ENCODE measurements around the gene FXYD6. TPM values are rescaled to one million over a fixed set of nuclear protein-coding genes. Genes with fewer than 3 reads are reported as not detected.

FXYD6 gene
- total RNA-seq, 4 donors from 2014 or later: 5.1 to 41.3 (median 14.0) TPM

DNA sequence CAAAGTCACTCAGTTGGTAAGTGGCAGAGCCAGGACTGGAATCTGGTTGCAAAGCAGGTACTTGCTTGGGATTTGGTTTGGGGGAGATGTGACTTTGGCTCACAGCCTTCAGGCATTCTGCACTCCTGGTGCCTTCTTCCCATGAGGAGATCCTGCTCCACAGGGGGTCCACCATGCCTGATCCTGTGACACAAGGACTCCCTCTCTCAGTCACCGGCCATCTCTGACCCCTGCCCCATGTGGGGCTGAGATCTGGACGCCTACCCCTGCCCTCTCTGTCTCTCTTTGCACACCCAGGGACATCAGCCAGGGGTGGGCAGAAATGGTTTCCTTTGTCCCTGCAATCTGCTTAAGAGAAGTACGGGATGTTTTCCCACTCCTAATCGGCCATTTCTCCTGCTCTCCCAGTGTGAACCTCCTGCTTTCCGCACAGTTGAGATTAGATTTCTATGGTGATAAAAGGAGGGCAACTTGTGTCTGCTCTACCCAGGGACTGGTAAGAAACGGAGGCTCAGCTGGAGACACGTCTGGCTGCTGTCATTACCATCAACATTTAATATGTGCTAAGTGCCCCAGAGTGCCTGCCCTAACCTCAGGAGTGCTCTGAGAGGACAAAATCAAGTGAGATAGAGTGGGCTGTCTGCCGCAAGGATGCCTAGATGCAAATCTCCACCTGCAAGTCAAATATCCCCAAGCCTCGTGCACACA is 11.1 kb upstream of the FXYD6 start:
- H3K9me3 ChIP-seq: no peaks in the 10 kb centered on the region
- H3K27me3 ChIP-seq: no peaks in the 10 kb centered on the region
- no peaks in the 10 kb centered on the region for H3K4me1 ChIP-seq
- H3K27ac ChIP-seq: no peak overlapping the region
- H3K36me3 ChIP-seq: no peaks in the 10 kb centered on the region
- TF ChIP-seq, protein P1, sequence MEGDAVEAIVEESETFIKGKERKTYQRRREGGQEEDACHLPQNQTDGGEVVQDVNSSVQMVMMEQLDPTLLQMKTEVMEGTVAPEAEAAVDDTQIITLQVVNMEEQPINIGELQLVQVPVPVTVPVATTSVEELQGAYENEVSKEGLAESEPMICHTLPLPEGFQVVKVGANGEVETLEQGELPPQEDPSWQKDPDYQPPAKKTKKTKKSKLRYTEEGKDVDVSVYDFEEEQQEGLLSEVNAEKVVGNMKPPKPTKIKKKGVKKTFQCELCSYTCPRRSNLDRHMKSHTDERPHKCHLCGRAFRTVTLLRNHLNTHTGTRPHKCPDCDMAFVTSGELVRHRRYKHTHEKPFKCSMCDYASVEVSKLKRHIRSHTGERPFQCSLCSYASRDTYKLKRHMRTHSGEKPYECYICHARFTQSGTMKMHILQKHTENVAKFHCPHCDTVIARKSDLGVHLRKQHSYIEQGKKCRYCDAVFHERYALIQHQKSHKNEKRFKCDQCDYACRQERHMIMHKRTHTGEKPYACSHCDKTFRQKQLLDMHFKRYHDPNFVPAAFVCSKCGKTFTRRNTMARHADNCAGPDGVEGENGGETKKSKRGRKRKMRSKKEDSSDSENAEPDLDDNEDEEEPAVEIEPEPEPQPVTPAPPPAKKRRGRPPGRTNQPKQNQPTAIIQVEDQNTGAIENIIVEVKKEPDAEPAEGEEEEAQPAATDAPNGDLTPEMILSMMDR (IDR thresholded peaks at IDR 0.05): no peak
- TF ChIP-seq POLR2A (IDR thresholded peaks at IDR 0.05): no peak
- H3K4me3 ChIP-seq: no peak overlapping the region
- peak in 1 of 3 donors; percentile 47 for DNase-seq

DNA sequence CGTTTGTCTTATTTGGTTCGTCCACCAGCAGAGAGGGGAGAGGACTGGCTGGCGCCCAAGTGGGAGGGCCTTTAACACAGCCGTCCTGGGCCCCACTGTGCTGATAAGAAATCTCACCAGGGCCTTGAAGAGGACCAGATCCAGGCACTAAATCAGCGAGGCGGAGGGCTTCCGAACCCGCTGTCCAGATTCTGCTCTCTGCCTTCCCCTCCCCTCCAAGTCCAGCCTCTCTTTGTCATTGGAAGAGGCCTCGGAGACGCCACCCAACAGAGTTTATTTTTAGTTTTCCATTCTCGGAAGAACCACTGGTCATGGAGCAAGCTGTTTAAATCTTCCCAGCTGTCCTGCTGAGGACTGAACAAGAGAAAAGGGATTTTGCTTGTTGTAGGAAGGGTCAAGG is 9.3 kb upstream of the FXYD6 start:
- DNase-seq: peak in 1 of 3 donors; percentile 54
- Histone ChIP-seq H3K4me3 (no peak overlapping the region), H3K27ac (peak overlapping the region in 3 of 4 donors; percentile 43 to 80 (median 52)), H3K27me3 (no peaks in the 10 kb centered on the region), H3K4me1 (no peaks in the 10 kb centered on the region), H3K9me3 (no peaks in the 10 kb centered on the region), H3K36me3 (no peaks in the 10 kb centered on the region)
- TF ChIP-seq, protein P1 (IDR thresholded peaks at IDR 0.05): no peak
- TF ChIP-seq POLR2A (IDR thresholded peaks at IDR 0.05): no peak

DNA sequence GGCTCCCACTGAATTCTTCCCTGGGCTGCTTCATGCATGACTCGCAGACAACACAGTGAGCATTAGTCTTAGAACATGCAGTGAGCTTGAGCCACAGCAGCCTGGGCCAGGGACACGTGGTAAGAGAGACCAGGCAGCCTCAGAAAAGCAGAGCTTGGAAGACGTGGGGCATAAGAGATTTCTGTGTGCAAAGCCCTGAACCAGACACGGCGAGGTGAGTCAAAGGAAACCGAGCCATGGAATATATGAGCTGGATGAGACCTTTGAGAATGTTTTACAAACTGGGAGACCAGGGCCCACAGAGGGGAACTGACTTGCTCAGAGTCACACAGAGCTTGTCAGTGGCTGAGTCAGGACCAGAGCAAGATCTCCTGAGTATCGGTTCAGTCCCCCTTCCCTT is 8.5 kb upstream of the FXYD6 start:
- no peaks in the 10 kb centered on the region for H3K27me3 ChIP-seq
- H3K9me3 ChIP-seq: no peaks in the 10 kb centered on the region
- TF ChIP-seq, protein P1 (IDR thresholded peaks at IDR 0.05): no peak
- TF ChIP-seq POLR2A (IDR thresholded peaks at IDR 0.05): no peak
- H3K4me1 ChIP-seq: no peaks in the 10 kb centered on the region
- peak overlapping the region in 3 of 4 donors; percentile 38 to 80 (median 43) for H3K27ac ChIP-seq
- peak in 1 of 3 donors; percentile 41 for DNase-seq
- H3K36me3 ChIP-seq: no peaks in the 10 kb centered on the region
- no peak overlapping the region for H3K4me3 ChIP-seq

DNA sequence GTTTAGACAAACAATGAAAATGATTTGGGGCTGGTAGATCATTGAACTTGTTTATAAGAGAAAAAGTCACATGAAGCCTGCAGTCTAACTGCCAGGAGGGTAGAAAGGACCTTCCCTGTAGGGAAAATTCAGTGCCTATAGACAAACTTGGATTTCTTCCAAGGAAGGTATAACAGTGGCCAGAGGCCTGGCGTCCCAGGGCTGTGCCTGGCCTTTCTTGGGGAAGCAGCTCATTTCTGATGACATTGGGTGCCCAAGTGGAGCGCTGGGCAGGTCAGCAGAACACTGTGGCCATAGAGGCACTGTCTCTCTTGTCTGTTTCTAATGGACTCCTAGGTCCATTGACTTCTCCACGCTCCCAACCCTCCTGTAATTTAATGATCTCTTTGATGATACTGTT is 6.6 kb upstream of the FXYD6 start:
- DNase-seq: no peak
- no peaks in the 10 kb centered on the region for H3K27me3 ChIP-seq
- H3K27ac ChIP-seq: peak overlapping the region in 1 of 4 donors; percentile 80
- no peaks in the 10 kb centered on the region for H3K36me3 ChIP-seq
- no peaks in the 10 kb centered on the region for H3K9me3 ChIP-seq
- H3K4me3 ChIP-seq: no peak overlapping the region
- TF ChIP-seq, protein P1 (IDR thresholded peaks at IDR 0.05): no peak
- TF ChIP-seq POLR2A (IDR thresholded peaks at IDR 0.05): no peak
- H3K4me1 ChIP-seq: no peaks in the 10 kb centered on the region

DNA sequence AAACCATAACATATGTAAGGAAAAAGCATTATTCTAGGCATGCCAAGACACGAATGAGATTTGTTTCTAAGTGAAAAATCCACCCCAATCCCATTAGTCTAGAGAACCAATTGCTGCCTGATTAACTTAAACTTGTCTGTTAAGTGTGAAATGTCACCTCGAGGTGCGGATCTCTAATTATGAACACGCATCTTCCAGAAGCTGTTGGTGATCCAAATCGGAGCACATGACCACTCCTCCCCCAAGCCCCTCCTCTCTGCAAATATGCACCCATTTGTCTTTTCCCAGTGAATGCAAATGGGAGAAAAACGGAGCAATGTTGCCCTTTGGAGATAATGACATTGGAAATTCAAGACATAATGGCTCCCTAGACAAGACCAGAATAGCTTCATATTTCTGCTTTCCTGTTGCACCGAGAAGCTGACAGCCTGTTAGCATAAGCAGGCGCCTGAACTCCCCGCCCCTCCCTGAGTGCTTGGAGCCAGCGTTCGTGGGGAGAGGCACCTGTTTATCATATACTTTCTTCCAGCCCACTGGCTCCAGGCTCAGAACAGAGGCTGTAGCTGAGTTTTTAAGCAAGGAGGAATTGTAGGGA is 6.0 kb upstream of the FXYD6 start:
- TF ChIP-seq, protein P1 (IDR thresholded peaks at IDR 0.05): no peak
- DNase-seq: peak in 1 of 3 donors; percentile 28
- no peak overlapping the region for H3K4me3 ChIP-seq

More for the DNA sequence above, 6.0 kb upstream of the FXYD6 start:
- Histone ChIP-seq H3K27ac (peak overlapping the region in 1 of 4 donors; percentile 80), H3K4me1 (no peaks in the 10 kb centered on the region), H3K27me3 (no peaks in the 10 kb centered on the region), H3K9me3 (no peaks in the 10 kb centered on the region), H3K36me3 (no peaks in the 10 kb centered on the region)

Measured in Peyer's patch (tissue), 4 donors.